ENCODE data around the gene CXCL17.

DNA sequence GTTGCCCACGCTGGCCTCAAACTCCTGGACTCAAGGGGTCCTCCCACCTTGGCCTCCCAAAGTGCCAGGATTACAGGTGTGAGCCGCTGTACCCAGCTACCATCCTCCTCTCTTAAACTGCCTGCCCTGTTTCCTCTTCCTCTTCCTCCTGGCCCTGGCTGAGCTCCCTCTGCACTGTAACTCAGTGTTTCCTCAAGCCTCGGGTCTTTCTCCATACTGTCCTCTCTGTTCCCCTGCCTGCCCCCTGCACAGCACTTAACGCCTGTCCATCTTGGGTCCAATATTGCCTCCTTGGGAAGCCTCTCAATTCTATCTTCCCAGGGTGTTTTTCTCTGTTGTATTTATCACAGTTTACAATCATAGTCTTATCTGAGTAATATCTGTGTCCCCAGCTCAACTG is 21.6 kb downstream of the CXCL17 start:
- TF ChIP-seq, protein P1, sequence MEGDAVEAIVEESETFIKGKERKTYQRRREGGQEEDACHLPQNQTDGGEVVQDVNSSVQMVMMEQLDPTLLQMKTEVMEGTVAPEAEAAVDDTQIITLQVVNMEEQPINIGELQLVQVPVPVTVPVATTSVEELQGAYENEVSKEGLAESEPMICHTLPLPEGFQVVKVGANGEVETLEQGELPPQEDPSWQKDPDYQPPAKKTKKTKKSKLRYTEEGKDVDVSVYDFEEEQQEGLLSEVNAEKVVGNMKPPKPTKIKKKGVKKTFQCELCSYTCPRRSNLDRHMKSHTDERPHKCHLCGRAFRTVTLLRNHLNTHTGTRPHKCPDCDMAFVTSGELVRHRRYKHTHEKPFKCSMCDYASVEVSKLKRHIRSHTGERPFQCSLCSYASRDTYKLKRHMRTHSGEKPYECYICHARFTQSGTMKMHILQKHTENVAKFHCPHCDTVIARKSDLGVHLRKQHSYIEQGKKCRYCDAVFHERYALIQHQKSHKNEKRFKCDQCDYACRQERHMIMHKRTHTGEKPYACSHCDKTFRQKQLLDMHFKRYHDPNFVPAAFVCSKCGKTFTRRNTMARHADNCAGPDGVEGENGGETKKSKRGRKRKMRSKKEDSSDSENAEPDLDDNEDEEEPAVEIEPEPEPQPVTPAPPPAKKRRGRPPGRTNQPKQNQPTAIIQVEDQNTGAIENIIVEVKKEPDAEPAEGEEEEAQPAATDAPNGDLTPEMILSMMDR (conservative IDR thresholded peaks at IDR 0.05; ENCODE audit: low read length), result no peak
- TF ChIP-seq EZH2phosphoT487 (IDR thresholded peaks at IDR 0.05; ENCODE audit: borderline replicate concordance, low read depth, low read length), result no peak
